ENCODE measurements around the gene THAP11. TPM values are rescaled to one million over a fixed set of nuclear protein-coding genes. Genes with fewer than 3 reads are reported as not detected.

The THAP11 gene
- total and polyA plus RNA-seq, 2 of the 13 experiments (the other 11 are each of a cell fraction or from before 2014, with no cell fraction given), result 44.2 to 53.4 TPM

DNA sequence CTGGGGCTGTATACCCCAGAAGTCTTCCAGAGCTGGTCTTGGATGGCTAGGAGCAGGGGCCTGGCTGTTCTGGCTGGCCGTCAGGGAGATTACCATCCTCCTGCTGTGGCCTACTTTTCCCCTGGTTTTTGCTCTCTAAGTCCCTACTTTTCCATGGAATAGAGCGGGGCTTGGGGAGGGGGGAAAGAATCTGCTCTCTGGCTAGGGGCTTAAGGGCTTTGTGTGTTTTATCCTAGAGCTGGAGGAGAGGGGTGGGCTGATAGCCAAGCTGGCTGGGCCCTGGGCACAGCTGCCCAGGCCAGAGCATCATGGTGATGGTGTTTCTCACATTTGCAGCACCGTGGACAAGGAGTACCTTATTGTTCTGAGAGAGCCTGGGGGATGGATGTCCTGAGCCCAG lies 46.2 kb downstream of the THAP11 start (continued):
- TF ChIP-seq, protein P1, sequence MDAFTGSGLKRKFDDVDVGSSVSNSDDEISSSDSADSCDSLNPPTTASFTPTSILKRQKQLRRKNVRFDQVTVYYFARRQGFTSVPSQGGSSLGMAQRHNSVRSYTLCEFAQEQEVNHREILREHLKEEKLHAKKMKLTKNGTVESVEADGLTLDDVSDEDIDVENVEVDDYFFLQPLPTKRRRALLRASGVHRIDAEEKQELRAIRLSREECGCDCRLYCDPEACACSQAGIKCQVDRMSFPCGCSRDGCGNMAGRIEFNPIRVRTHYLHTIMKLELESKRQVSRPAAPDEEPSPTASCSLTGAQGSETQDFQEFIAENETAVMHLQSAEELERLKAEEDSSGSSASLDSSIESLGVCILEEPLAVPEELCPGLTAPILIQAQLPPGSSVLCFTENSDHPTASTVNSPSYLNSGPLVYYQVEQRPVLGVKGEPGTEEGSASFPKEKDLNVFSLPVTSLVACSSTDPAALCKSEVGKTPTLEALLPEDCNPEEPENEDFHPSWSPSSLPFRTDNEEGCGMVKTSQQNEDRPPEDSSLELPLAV (CRISPR knock-in tag; conservative IDR thresholded peaks at IDR 0.05; ENCODE audit: low read depth), result no peak
- no peak for TF ChIP-seq SP140L (CRISPR knock-in tag; IDR thresholded peaks at IDR 0.05; ENCODE audit: borderline replicate concordance)

DNA sequence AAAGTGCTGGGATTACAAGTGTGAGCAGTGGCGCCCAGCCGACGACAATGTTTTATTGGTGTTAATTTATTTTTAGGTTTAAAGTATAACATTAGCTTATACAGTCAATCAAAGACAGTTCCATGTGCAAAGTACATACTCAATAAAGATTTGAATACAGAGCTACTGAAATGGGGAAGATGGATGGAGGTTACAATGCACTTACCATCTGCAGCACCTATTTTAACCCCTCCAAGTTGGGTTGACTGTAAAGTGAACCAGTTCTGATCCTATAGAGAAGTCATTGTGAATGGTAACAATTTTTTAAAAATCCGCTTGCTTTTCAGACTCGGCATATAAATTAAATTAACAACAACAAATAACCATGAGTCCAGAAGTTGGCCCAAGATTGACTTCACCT lies 50.3 kb downstream of the THAP11 start:
- CTCF ChIA-PET (ENCODE audit: low intra/inter-chr PET ratio, low total read pairs), result no interaction called here
- no TSS peak for BruUV-seq (replicated peaks)
- H3K27me3 ChIP-seq (ENCODE audit: control insufficient read depth in 1 of 2, insufficient read depth in 2 of 2, low read length in 2 of 2), result no peaks in the 10 kb centered on the region; a peak in 1 of 5 replicates
- H3K79me2 ChIP-seq (ENCODE audit: insufficient read depth, low read length), result peaks cover 36% of the 10 kb centered on the region
- in situ Hi-C loops (cut with HindIII; ENCODE audit: extremely low pct_ligation_motif_present, low pct_unique_long_range_greater_than_20kb), result no loop called here
- H3K36me3 ChIP-seq (replicated peaks in 1 of 2; ENCODE audit: control insufficient read depth in 1 of 2, insufficient read depth in 2 of 2, low read length in 2 of 2), result no peaks in the 10 kb centered on the region
- peak overlapping the region; percentile 45 for H3K27ac ChIP-seq (ENCODE audit: extremely low read length, insufficient read depth, low read length)
- H3K9me3 ChIP-seq (ENCODE audit: low read length), result no peaks in the 10 kb centered on the region
- peak overlapping the region; percentile 29 for H2AFZ ChIP-seq (ENCODE audit: low read length)
- H3K4me2 ChIP-seq (ENCODE audit: low read depth, low read length), result peak overlapping the region; percentile 79
- peak overlapping the region; percentile 64 to 99 (median 65) for H3K4me3 ChIP-seq (replicated peaks in 1 of 3; ENCODE audit: insufficient read depth in 1 of 3, low read depth in 2 of 3, low read length in 3 of 3)
- peak overlapping the region; percentile 69 for H3K9ac ChIP-seq (ENCODE audit: insufficient read depth, low read depth, low read length)
- ATAC-seq (no peak), FAIRE-seq (no peak), DNase-seq (ENCODE audit: low spot score) (no peak)
- H3K4me1 ChIP-seq (ENCODE audit: insufficient read depth, low read length), result peaks cover 41% of the 10 kb centered on the region
- intact Hi-C loops (cut with micrococcal nuclease; ENCODE audit: unreplicated experiment), result loop anchor here (2.0 kb wide), 1 partner anchor 36 kb away; no protein-coding TSS in a partner anchor
- TF ChIP-seq KLF16 (CRISPR knock-in tag; IDR thresholded peaks at IDR 0.05), result 0 out of 4 replicates have a peak, but pooled peaks of 1 of the 2 experiments have one; percentile 4
- no peak for TF ChIP-seq ZNF709 (CRISPR knock-in tag; IDR thresholded peaks at IDR 0.05)
- TF ChIP-seq ZNF883 (CRISPR knock-in tag; IDR thresholded peaks at IDR 0.05; ENCODE audit: not compliant biosample characterization), result no peak
- TF ChIP-seq, protein P2, sequence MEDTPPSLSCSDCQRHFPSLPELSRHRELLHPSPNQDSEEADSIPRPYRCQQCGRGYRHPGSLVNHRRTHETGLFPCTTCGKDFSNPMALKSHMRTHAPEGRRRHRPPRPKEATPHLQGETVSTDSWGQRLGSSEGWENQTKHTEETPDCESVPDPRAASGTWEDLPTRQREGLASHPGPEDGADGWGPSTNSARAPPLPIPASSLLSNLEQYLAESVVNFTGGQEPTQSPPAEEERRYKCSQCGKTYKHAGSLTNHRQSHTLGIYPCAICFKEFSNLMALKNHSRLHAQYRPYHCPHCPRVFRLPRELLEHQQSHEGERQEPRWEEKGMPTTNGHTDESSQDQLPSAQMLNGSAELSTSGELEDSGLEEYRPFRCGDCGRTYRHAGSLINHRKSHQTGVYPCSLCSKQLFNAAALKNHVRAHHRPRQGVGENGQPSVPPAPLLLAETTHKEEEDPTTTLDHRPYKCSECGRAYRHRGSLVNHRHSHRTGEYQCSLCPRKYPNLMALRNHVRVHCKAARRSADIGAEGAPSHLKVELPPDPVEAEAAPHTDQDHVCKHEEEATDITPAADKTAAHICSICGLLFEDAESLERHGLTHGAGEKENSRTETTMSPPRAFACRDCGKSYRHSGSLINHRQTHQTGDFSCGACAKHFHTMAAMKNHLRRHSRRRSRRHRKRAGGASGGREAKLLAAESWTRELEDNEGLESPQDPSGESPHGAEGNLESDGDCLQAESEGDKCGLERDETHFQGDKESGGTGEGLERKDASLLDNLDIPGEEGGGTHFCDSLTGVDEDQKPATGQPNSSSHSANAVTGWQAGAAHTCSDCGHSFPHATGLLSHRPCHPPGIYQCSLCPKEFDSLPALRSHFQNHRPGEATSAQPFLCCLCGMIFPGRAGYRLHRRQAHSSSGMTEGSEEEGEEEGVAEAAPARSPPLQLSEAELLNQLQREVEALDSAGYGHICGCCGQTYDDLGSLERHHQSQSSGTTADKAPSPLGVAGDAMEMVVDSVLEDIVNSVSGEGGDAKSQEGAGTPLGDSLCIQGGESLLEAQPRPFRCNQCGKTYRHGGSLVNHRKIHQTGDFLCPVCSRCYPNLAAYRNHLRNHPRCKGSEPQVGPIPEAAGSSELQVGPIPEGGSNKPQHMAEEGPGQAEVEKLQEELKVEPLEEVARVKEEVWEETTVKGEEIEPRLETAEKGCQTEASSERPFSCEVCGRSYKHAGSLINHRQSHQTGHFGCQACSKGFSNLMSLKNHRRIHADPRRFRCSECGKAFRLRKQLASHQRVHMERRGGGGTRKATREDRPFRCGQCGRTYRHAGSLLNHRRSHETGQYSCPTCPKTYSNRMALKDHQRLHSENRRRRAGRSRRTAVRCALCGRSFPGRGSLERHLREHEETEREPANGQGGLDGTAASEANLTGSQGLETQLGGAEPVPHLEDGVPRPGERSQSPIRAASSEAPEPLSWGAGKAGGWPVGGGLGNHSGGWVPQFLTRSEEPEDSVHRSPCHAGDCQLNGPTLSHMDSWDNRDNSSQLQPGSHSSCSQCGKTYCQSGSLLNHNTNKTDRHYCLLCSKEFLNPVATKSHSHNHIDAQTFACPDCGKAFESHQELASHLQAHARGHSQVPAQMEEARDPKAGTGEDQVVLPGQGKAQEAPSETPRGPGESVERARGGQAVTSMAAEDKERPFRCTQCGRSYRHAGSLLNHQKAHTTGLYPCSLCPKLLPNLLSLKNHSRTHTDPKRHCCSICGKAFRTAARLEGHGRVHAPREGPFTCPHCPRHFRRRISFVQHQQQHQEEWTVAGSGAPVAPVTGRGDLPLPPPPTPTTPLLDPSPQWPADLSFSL (CRISPR knock-in tag; IDR thresholded peaks at IDR 0.05), result no peak
- TF ChIP-seq, protein P3, sequence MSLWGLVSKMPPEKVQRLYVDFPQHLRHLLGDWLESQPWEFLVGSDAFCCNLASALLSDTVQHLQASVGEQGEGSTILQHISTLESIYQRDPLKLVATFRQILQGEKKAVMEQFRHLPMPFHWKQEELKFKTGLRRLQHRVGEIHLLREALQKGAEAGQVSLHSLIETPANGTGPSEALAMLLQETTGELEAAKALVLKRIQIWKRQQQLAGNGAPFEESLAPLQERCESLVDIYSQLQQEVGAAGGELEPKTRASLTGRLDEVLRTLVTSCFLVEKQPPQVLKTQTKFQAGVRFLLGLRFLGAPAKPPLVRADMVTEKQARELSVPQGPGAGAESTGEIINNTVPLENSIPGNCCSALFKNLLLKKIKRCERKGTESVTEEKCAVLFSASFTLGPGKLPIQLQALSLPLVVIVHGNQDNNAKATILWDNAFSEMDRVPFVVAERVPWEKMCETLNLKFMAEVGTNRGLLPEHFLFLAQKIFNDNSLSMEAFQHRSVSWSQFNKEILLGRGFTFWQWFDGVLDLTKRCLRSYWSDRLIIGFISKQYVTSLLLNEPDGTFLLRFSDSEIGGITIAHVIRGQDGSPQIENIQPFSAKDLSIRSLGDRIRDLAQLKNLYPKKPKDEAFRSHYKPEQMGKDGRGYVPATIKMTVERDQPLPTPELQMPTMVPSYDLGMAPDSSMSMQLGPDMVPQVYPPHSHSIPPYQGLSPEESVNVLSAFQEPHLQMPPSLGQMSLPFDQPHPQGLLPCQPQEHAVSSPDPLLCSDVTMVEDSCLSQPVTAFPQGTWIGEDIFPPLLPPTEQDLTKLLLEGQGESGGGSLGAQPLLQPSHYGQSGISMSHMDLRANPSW (CRISPR knock-in tag; IDR thresholded peaks at IDR 0.05; ENCODE audit: borderline replicate concordance), result no peak
- TF ChIP-seq SP140L (CRISPR knock-in tag; IDR thresholded peaks at IDR 0.05; ENCODE audit: borderline replicate concordance), result 0 out of 2 replicates have a peak, but pooled peaks have one; percentile 44
- no peak for TF ChIP-seq KAT8 (CRISPR knock-in tag; IDR thresholded peaks at IDR 0.05)
- POLR2A ChIA-PET, result interaction anchor here (1.0 to 3.0 kb wide), 8 partner anchors 9 to 193 kb away, joined by 3 to 32 read pairs (median 5); partner anchors contain the start of genes LCAT, NFATC3, NRN1L and RANBP10
- 71% methylated on average over 5 of the region's 5 CpGs for WGBS (ENCODE audit: low lambda C conversion rate)
- H4K20me1 ChIP-seq (ENCODE audit: insufficient read depth, low read length), result peaks cover 7% of the 10 kb centered on the region; the same call in 1 of the 2 replicates

Data from HepG2 (cell line).